Endothelial cell of umbilical vein (primary cell): ENCODE measurements around the gene TDRD7. TPM values are rescaled to one million over a fixed set of nuclear protein-coding genes. Genes with fewer than 3 reads are reported as not detected.

Experiments
- BruUV-seq: library from RNA; stranded (reverse); fragments of 400-500 nt; replicated peaks from 2 replicates; lab custom pipeline; 2021; lab: Mats Ljungman, UMichigan
- CTCF ChIA-PET: fragments of 300-600, 350-600 bp; sonication (Branson Sonifier 250); formaldehyde crosslinking; loops from one replicate; lab custom pipeline; 2021; ENCODE audit warnings: antibody characterized with exemption, inconsistent platforms; lab: Charles Lee
- POLR2A ChIA-PET: fragments of 300-600, 350-600 bp; sonication (Branson Sonifier 250); formaldehyde crosslinking; loops from one replicate; lab custom pipeline; 2021; ENCODE audit warnings: antibody characterized with exemption, inconsistent platforms; lab: Charles Lee
- DNase-seq: peaks from one replicate; pipeline ENCODE4 v3.0.0-alpha.2; 2011; ENCODE audit warnings: low read depth, low spot score
- FAIRE-seq: peaks from 2 replicates; lab custom pipeline; 2011; peaks lifted over from hg19 to GRCh38; lab: Jason Lieb, UNC
- H2AFZ ChIP-seq: 2 replicates; pipeline ENCODE4 v1.6.0; 2012; ENCODE audit warnings: low read depth, low read length, control low read depth, inconsistent platforms
- H3K27ac ChIP-seq: 2 replicates; pipeline ENCODE4 v1.5.1; 2011; ENCODE audit warnings: low read depth, mild to moderate bottlenecking, control low read depth, low read length, moderate library complexity; ENCODE audit not compliant: insufficient read depth
- H3K27me3 ChIP-seq, 2 experiments: 2 replicates each; pipeline versions ENCODE4 v1.6.0 to v1.6.1; 2011; ENCODE audit warnings: low read length in 2 of 2, mixed read lengths in 1 of 2; ENCODE audit not compliant: control insufficient read depth in 2 of 2, insufficient read depth in 2 of 2
- H3K36me3 ChIP-seq, 2 experiments: 2 replicates in 1 of 2; 3 replicates in 1 of 2; pipeline ENCODE4 v1.5.1; 2011; ENCODE audit warnings: low read length in 2 of 2, mild to moderate bottlenecking in 1 of 2, moderate library complexity in 1 of 2; ENCODE audit not compliant: control insufficient read depth in 2 of 2, insufficient read depth in 2 of 2; ENCODE audit errors: extremely low read depth in 1 of 2
- H3K4me1 ChIP-seq: 3 replicates; pipeline ENCODE4 v1.5.1; 2011; ENCODE audit warnings: mild to moderate bottlenecking, low read length; ENCODE audit not compliant: control insufficient read depth, insufficient read depth; ENCODE audit errors: extremely low read depth
- H3K4me2 ChIP-seq: 2 replicates; pipeline ENCODE4 v1.6.1; 2011; ENCODE audit warnings: low read length, control low read depth, mixed read lengths; ENCODE audit not compliant: insufficient read depth
- H3K4me3 ChIP-seq, 3 experiments: fragments of 200-600 bp in 1 of 3; sonication (generic), shearing (Covaris generic) in 1 of 3; replicated peaks in 1 of 3; 2 replicates each; pipeline ENCODE4 v1.5.1; 2011 to 2016; ENCODE audit warnings: control low read depth in 3 of 3, low read length in 3 of 3, mild to moderate bottlenecking in 2 of 3, inconsistent platforms in 1 of 3, low read depth in 1 of 3, moderate library complexity in 1 of 3; ENCODE audit not compliant: insufficient read depth in 1 of 3
- H3K79me2 ChIP-seq: 2 replicates; pipeline ENCODE4 v1.6.0; 2012; ENCODE audit warnings: low read length, inconsistent platforms; ENCODE audit not compliant: control insufficient read depth, insufficient read depth
- H3K9ac ChIP-seq: replicated peaks from 2 replicates; pipeline ENCODE3; 2011; ENCODE audit warnings: low read length, control low read depth; ENCODE audit not compliant: insufficient read depth; ENCODE audit errors: extremely low read depth
- H3K9me1 ChIP-seq: replicated peaks from 3 replicates; pipeline ENCODE4 v1.6.0; 2011; ENCODE audit warnings: mild to moderate bottlenecking, low read length; ENCODE audit not compliant: control insufficient read depth, insufficient read depth; ENCODE audit errors: extremely low read depth
- H3K9me3 ChIP-seq: replicated peaks from 2 replicates; pipeline ENCODE4 v1.5.1; 2012; ENCODE audit warnings: low read length, inconsistent platforms; ENCODE audit not compliant: control insufficient read depth, insufficient read depth
- H4K20me1 ChIP-seq: replicated peaks from 2 replicates; pipeline ENCODE3; 2011; ENCODE audit warnings: mild to moderate bottlenecking, low read length; ENCODE audit not compliant: control insufficient read depth, insufficient read depth; ENCODE audit errors: extremely low read depth
- EZH2 ChIP-seq: IDR thresholded peaks from 2 replicates; pipeline ENCODE4 v1.6.1; 2012; ENCODE audit warnings: borderline replicate concordance, low read depth, mild to moderate bottlenecking, moderate library complexity, low read length, inconsistent platforms; ENCODE audit not compliant: severe bottlenecking
- FOS ChIP-seq: IDR thresholded peaks from 2 replicates; pipeline ENCODE4 v1.6.1; 2011; ENCODE audit warnings: mild to moderate bottlenecking, low read length, moderate library complexity, borderline replicate concordance; ENCODE audit not compliant: insufficient read depth
- GATA2 ChIP-seq: IDR thresholded peaks from 2 replicates; pipeline ENCODE4 v1.7.0; 2011; ENCODE audit warnings: low read depth, mild to moderate bottlenecking, moderate library complexity, mixed read lengths, low read length; ENCODE audit not compliant: insufficient read length, insufficient read depth
- JUN ChIP-seq: IDR thresholded peaks from 2 replicates; pipeline ENCODE4 v1.6.1; 2011; ENCODE audit warnings: borderline replicate concordance, low read depth; ENCODE audit not compliant: insufficient read length, insufficient read depth
- MYC ChIP-seq: IDR thresholded peaks from one replicate; pipeline ENCODE4 v1.6.1; 2011; ENCODE audit warnings: mild to moderate bottlenecking, low read depth, low read length
- POLR2A ChIP-seq: IDR thresholded peaks from 2 replicates; pipeline ENCODE4 v1.6.1; 2012; ENCODE audit warnings: low read depth, mild to moderate bottlenecking, control low read depth, low read length
- POLR2AphosphoS5 ChIP-seq: IDR thresholded peaks from 2 replicates; pipeline ENCODE4 v1.6.1; 2012; ENCODE audit warnings: low read depth, mild to moderate bottlenecking, control low read depth, low read length, moderate library complexity; ENCODE audit not compliant: insufficient read depth
- dilution Hi-C: fragments of 300-500 bp; cut with MboI; formaldehyde crosslinking; loops from one replicate; pipeline ENCODE4 v1.15.0; 2019; ENCODE audit warnings: low sequenced_read_pairs; ENCODE audit not compliant: extremely low pct_ligation_motif_present
- intact Hi-C: fragments of 100-400 bp; cut with micrococcal nuclease; formaldehyde crosslinking; loops from one replicate; pipeline ENCODE4 v1.10.0; 2022
- polyA plus RNA-seq, 4 experiments: library from polyadenylated mRNA; depleted of rRNA in 3 of 4; stranded (reverse) in 3 of 4; unstranded in 1 of 4; fragments of >200 nt; gene quantifications; 2 replicates each; pipeline versions ENCODE4 v1.2.1 to v1.2.3, GENCODE V29; 2011 to 2012; ENCODE audit warnings: missing spikeins in 1 of 4
- total RNA-seq: library from RNA; stranded (reverse); gene quantifications from 2 replicates; pipeline ENCODE4 v1.2.3, GENCODE V29; 2021
- TF ChIP-seq, protein P1 (sequence below), 2 donors: IDR thresholded peaks; 1 replicate in 1 of 2; 2 replicates in 1 of 2; pipeline ENCODE4 v1.5.1; 2011; ENCODE audit warnings: low read length in 2 of 2, mild to moderate bottlenecking in 2 of 2, moderate library complexity in 2 of 2, control low read depth in 1 of 2, inconsistent platforms in 1 of 2, low read depth in 1 of 2; ENCODE audit not compliant: insufficient read depth in 1 of 2; ENCODE audit errors: extremely low read depth in 1 of 2
- TF ChIP-seq, protein P2 (sequence below): IDR thresholded peaks from 2 replicates; pipeline ENCODE4 v1.6.1; 2011; ENCODE audit not compliant: insufficient read depth, insufficient read length

TDRD7 gene
- total and polyA plus RNA-seq, 2 donors (not counting 3 experiments of a cell fraction or from before 2014, with no cell fraction given) = 4.9 to 11.5 TPM

DNA sequence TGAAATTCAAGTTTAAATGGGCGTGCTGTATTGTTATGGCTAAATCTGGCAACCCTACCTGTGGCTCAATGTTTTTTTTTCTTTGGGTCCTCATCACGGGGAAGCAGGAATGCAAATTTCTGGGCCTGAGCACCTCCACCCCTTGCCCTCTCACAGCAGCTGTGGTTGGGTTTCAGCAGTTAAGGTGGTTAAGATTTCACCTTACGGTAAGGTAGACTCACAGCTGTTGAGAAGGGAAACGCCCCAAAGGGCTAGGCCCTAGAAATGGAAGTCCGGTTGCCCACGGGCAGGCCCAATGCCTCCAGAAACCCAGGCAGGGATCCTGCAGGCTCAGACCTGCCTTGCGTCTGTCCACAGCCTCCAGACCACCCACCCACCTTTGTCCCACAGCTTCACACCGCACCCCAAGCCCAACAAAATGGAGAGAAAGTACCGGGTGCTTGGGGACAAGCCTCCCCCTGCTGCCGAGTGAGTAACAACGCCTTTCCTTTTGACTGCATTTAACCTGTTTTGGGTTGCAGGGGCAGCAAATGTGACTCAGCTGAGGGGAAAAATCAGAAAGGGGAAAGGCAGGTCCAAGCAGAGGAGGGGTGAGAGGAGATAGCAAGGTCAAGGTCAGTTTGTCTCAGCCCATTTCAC, 48.1 kb upstream of the TDRD7 start:
- Histone ChIP-seq H3K27me3 (no peaks in the 10 kb centered on the region), H3K36me3 (no peaks in the 10 kb centered on the region), H3K4me3 (no peak overlapping the region), H3K27ac (no peak overlapping the region), H3K9ac (no peak overlapping the region), H2AFZ (no peak overlapping the region), H3K4me2 (no peak overlapping the region), H3K79me2 (no peaks in the 10 kb centered on the region), H3K9me3 (no peaks in the 10 kb centered on the region), H3K9me1 (no peaks in the 10 kb centered on the region), H3K4me1 (no peaks in the 10 kb centered on the region), H4K20me1 (no peaks in the 10 kb centered on the region)
- no peak for FAIRE-seq
- dilution Hi-C loops = no loop called here
- POLR2A ChIA-PET = no interaction called here
- TF ChIP-seq POLR2A (no peak), MYC (no peak), JUN (no peak), EZH2 (no peak), POLR2AphosphoS5 (no peak), GATA2 (no peak), FOS (no peak)
- TF ChIP-seq, protein P1, sequence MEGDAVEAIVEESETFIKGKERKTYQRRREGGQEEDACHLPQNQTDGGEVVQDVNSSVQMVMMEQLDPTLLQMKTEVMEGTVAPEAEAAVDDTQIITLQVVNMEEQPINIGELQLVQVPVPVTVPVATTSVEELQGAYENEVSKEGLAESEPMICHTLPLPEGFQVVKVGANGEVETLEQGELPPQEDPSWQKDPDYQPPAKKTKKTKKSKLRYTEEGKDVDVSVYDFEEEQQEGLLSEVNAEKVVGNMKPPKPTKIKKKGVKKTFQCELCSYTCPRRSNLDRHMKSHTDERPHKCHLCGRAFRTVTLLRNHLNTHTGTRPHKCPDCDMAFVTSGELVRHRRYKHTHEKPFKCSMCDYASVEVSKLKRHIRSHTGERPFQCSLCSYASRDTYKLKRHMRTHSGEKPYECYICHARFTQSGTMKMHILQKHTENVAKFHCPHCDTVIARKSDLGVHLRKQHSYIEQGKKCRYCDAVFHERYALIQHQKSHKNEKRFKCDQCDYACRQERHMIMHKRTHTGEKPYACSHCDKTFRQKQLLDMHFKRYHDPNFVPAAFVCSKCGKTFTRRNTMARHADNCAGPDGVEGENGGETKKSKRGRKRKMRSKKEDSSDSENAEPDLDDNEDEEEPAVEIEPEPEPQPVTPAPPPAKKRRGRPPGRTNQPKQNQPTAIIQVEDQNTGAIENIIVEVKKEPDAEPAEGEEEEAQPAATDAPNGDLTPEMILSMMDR (IDR thresholded peaks at IDR 0.05; ENCODE audit: extremely low read depth in 1 of 2, insufficient read depth in 1 of 2, low read depth in 1 of 2, low read length in 2 of 2) = no peak
- TF ChIP-seq, protein P2, sequence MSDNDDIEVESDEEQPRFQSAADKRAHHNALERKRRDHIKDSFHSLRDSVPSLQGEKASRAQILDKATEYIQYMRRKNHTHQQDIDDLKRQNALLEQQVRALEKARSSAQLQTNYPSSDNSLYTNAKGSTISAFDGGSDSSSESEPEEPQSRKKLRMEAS = no peak
- no TSS peak for BruUV-seq
- CTCF ChIA-PET = no interaction called here
- intact Hi-C loops = no loop called here
- DNase-seq = no peak
